HG03432 (cell line): ENCODE data around the gene TSHZ2.
A peak's percentile ranks its signal among the peaks of the same experiment; 100 is the strongest.

ENCODE experiments used
- ATAC-seq: cut with Tn5 transposase; IDR thresholded peaks from one replicate; pipeline ENCODE4 v1.9.1; 2021; ENCODE audit warnings: mild to moderate bottlenecking, moderate library complexity; ENCODE audit not compliant: unreplicated experiment

Gene TSHZ2

GRCh38 chr20:53194306-53195290 lies 222.4 kb downstream of the TSHZ2 start:
- no peak for ATAC-seq

GRCh38 chr20:53195876-53196610 lies 223.9 kb downstream of the TSHZ2 start:
- no peak for ATAC-seq

- ATAC-seq, result no peak
These were observed 229.4 kb downstream of the TSHZ2 start for GRCh38 chr20:53201588-53201987.

GRCh38 chr20:53202777-53203176 lies 230.6 kb downstream of the TSHZ2 start:
- no peak for ATAC-seq

GRCh38 chr20:53205046-53205445 lies 232.9 kb downstream of the TSHZ2 start:
- no peak for ATAC-seq

GRCh38 chr20:53208110-53208832 lies 236.1 kb downstream of the TSHZ2 start:
- ATAC-seq, result no peak

- ATAC-seq, result no peak
These were observed 237.9 kb downstream of the TSHZ2 start for GRCh38 chr20:53210041-53210440.

- ATAC-seq, result no peak
These were observed 238.8 kb downstream of the TSHZ2 start for GRCh38 chr20:53210931-53211330.

- ATAC-seq, result no peak
These were observed 239.9 kb downstream of the TSHZ2 start for GRCh38 chr20:53212018-53212417.

- no peak for ATAC-seq
These were observed 242.2 kb downstream of the TSHZ2 start for GRCh38 chr20:53214392-53214791.

- ATAC-seq, result no peak
These were observed 243.0 kb downstream of the TSHZ2 start for GRCh38 chr20:53215166-53215565.

GRCh38 chr20:53216478-53216855 lies 244.3 kb downstream of the TSHZ2 start:
- no peak for ATAC-seq

- peak; percentile 85 for ATAC-seq
These were observed 244.9 kb downstream of the TSHZ2 start for GRCh38 chr20:53216856-53217576.

- no peak for ATAC-seq
These were observed 248.5 kb downstream of the TSHZ2 start for GRCh38 chr20:53220482-53221307.

GRCh38 chr20:53221731-53222130 lies 249.6 kb downstream of the TSHZ2 start:
- ATAC-seq, result no peak

- ATAC-seq, result no peak
These were observed 250.3 kb downstream of the TSHZ2 start for GRCh38 chr20:53222416-53222815.

- no peak for ATAC-seq
These were observed 250.8 kb downstream of the TSHZ2 start for GRCh38 chr20:53222932-53223331.

- ATAC-seq, result no peak
These were observed 251.5 kb downstream of the TSHZ2 start for GRCh38 chr20:53223626-53224172.

- no peak for ATAC-seq
These were observed 252.7 kb downstream of the TSHZ2 start for GRCh38 chr20:53224851-53225250.
